Stomach (tissue), 9 donors: ENCODE data around the gene SDK2. TPM values are rescaled to one million over a fixed set of nuclear protein-coding genes. Genes with fewer than 3 reads are reported as not detected.

ENCODE experiments used
- DNase-seq, 2 donors: peaks; one replicate each; pipeline versions ENCODE4 v3.0.0 to v3.0.0-alpha.2; 2013 to 2019
- H3K27ac ChIP-seq, 5 donors: fragments of 200-600 bp in 4 of 5; sonication (generic) in 4 of 5; one replicate each; pipeline ENCODE4 v1.5.1; 2013 to 2019; ENCODE audit warnings: mild to moderate bottlenecking in 1 of 5, moderate library complexity in 1 of 5
- H3K27me3 ChIP-seq, 3 donors: fragments of 200-600 bp; sonication (generic); one replicate each; pipeline ENCODE4 v1.5.1; 2017 to 2019; ENCODE audit warnings: mixed run types in 1 of 3
- H3K36me3 ChIP-seq, 4 donors: fragments of 200-600 bp; sonication (generic); 1 replicate in 3 of 4; 2 replicates in 1 of 4; pipeline ENCODE4 v1.5.1; 2016 to 2019
- H3K4me1 ChIP-seq, 4 donors: fragments of 200-600 bp; sonication (generic); one replicate each; pipeline ENCODE4 v1.5.1; 2016 to 2019
- H3K4me3 ChIP-seq, 4 donors: fragments of 200-600 bp; sonication (generic) in 3 of 4; one replicate each; pipeline ENCODE4 v1.5.1; 2016 to 2019; ENCODE audit warnings: mild to moderate bottlenecking in 1 of 4
- H3K9me3 ChIP-seq, 4 donors: fragments of 200-600 bp; sonication (generic); one replicate each; pipeline ENCODE4 v1.5.1; 2016 to 2019
- CTCF ChIP-seq, 7 experiments: fragments of 450-650 bp in 4 of 7; fragments of 200-600 bp in 3 of 7; sonication (generic) in 3 of 7; IDR thresholded peaks; one replicate each; pipeline ENCODE4 v1.5.1; 2016 to 2019; ENCODE audit warnings: antibody characterized with exemption in 7 of 7, control low read depth in 2 of 7, mild to moderate bottlenecking in 1 of 7
- EP300 ChIP-seq: sonication (generic); formaldehyde crosslinking; IDR thresholded peaks from one replicate; pipeline ENCODE4 v1.6.1; 2017; ENCODE audit warnings: antibody characterized with exemption
- POLR2A ChIP-seq, 4 donors: fragments of 450-650 bp; IDR thresholded peaks; one replicate each; pipeline ENCODE4 v1.6.1; 2016; ENCODE audit warnings: antibody characterized with exemption in 4 of 4, control low read depth in 2 of 4, mild to moderate bottlenecking in 1 of 4, moderate library complexity in 1 of 4
- POLR2AphosphoS5 ChIP-seq, 3 donors: sonication (generic); formaldehyde crosslinking; IDR thresholded peaks; one replicate each; pipeline ENCODE4 v1.6.1; 2016; ENCODE audit warnings: antibody characterized with exemption in 3 of 3
- WGBS, 5 donors: extraction: QIAGEN DNeasy Blood & Tissue Kit in 3 of 5; methylation state at CpG; one replicate each; pipeline versions ENCODE4 v1.1.5 to v1.1.7; 2013 to 2018; 5-methylcytosine and 5-hydroxymethylcytosine counted together
- intact Hi-C: fragments of 100-400 bp; cut with DNase I; formaldehyde crosslinking; loops from one replicate; pipeline ENCODE4 v1.15.1; 2023; ENCODE audit warnings: low total_unique reads
- polyA plus RNA-seq, 3 donors: library from polyadenylated mRNA; stranded (reverse); fragments of 200-250 nt; gene quantifications; one replicate each; pipeline ENCODE4 v1.2.3, GENCODE V29; 2013
- total RNA-seq, 5 donors: library from RNA; depleted of rRNA; stranded (reverse); fragments of >200 nt; gene quantifications; one replicate each; pipeline versions ENCODE4 v1.1.0 to v1.2.3, GENCODE V29; 2014 to 2016
- donor health status: healthy with polysubstance abuse.
- donor health status: Bipolar disorder and iron deficiency.
- donor health status: healthy.

SDK2 gene
- total and polyA plus RNA-seq, 8 donors = under 0.01 to 9.6 (median 0.44) TPM; not detected in 1

GRCh38 chr17:73510981-73511718, 133.1 kb downstream of the SDK2 start:
- peak in 1 of 2 donors; percentile 30 for DNase-seq
- intact Hi-C loops = no loop called here
- 69 to 79% (median 77%) methylated on average over 16 to 22 of the region's 22 CpGs for WGBS, 5 donors
- Histone ChIP-seq H3K36me3 (no peaks in the 10 kb centered on the region), H3K27ac (no peak overlapping the region), H3K9me3 (no peaks in the 10 kb centered on the region), H3K27me3 (peaks cover 0 to 26% (median 0%) of the 10 kb centered on the region in 3 donors), H3K4me3 (no peak overlapping the region), H3K4me1 (no peaks in the 10 kb centered on the region)
- no peak for TF ChIP-seq POLR2A (IDR thresholded peaks at IDR 0.05)
- no peak for TF ChIP-seq CTCF (IDR thresholded peaks at IDR 0.05)
- no peak for TF ChIP-seq POLR2AphosphoS5 (IDR thresholded peaks at IDR 0.05)
- no peak for TF ChIP-seq EP300

GRCh38 chr17:73508931-73509605, 135.2 kb downstream of the SDK2 start:
- no peaks in the 10 kb centered on the region for H3K9me3 ChIP-seq
- no peak for DNase-seq
- H3K27ac ChIP-seq = no peak overlapping the region
- H3K4me1 ChIP-seq = no peaks in the 10 kb centered on the region
- H3K27me3 ChIP-seq = peaks cover 0 to 26% (median 0%) of the 10 kb centered on the region in 3 donors
- H3K36me3 ChIP-seq = no peaks in the 10 kb centered on the region
- TF ChIP-seq POLR2A (IDR thresholded peaks at IDR 0.05) = no peak
- no peak for TF ChIP-seq CTCF (IDR thresholded peaks at IDR 0.05)
- TF ChIP-seq POLR2AphosphoS5 (IDR thresholded peaks at IDR 0.05) = no peak
- TF ChIP-seq EP300 = no peak
- WGBS, 5 donors = 79 to 83% (median 81%) methylated on average over 16 to 17 of the region's 17 CpGs
- intact Hi-C loops = no loop called here
- no peak overlapping the region for H3K4me3 ChIP-seq

- no peak for TF ChIP-seq CTCF (IDR thresholded peaks at IDR 0.05)
- TF ChIP-seq EP300 = no peak
- TF ChIP-seq POLR2A (IDR thresholded peaks at IDR 0.05) = no peak
- TF ChIP-seq POLR2AphosphoS5 (IDR thresholded peaks at IDR 0.05) = no peak
- H3K27ac ChIP-seq = no peak overlapping the region
- H3K4me1 ChIP-seq = no peaks in the 10 kb centered on the region
- intact Hi-C loops = no loop called here
- WGBS, 5 donors = 48 to 66% (median 55%) methylated on average over 18 to 19 of the region's 19 CpGs
- no peaks in the 10 kb centered on the region for H3K9me3 ChIP-seq
- H3K36me3 ChIP-seq = no peaks in the 10 kb centered on the region
- H3K4me3 ChIP-seq = no peak overlapping the region
- no peak for DNase-seq
- H3K27me3 ChIP-seq = peaks cover 0 to 26% (median 0%) of the 10 kb centered on the region in 3 donors
These were observed 136.0 kb downstream of the SDK2 start for GRCh38 chr17:73508057-73508930.
